HepG2 (cell line): Measurements from ENCODE around the gene FGFR4. TPM values are rescaled to one million over a fixed set of nuclear protein-coding genes. Genes with fewer than 3 reads are reported as not detected.

Experiments used
- ATAC-seq: fragments of 200-7000 bp; cut with Tn5 transposase; 3 replicates; pipeline ENCODE4 v1.9.1; 2020; ENCODE audit warnings: mild to moderate bottlenecking, moderate library complexity
- BruUV-seq: library from RNA; stranded (reverse); fragments of 400-500 nt; replicated peaks from 2 replicates; lab custom pipeline; 2021; lab: Mats Ljungman, UMichigan
- CTCF ChIA-PET: fragments of 300-600 bp; formaldehyde crosslinking; extraction: SDS; loops from one replicate; lab custom pipeline; 2021; ENCODE audit warnings: low total read pairs, inconsistent platforms, low intra/inter-chr PET ratio; lab: Yijun Ruan, JAX
- POLR2A ChIA-PET: fragments of 350-600 bp; sonication (Branson Sonifier 250); formaldehyde crosslinking; loops from one replicate; lab custom pipeline; 2020; ENCODE audit warnings: antibody characterized with exemption, inconsistent platforms; lab: Yijun Ruan, JAX
- DNase-seq: peaks from one replicate; pipeline ENCODE4 v3.0.0-alpha.2; 2015; ENCODE audit warnings: low spot score
- FAIRE-seq: peaks from 3 replicates; lab custom pipeline; 2011; peaks lifted over from hg19 to GRCh38; lab: Jason Lieb, UNC
- H2AFZ ChIP-seq: one replicate; pipeline ENCODE4 v1.6.1; 2011; ENCODE audit warnings: low read length, inconsistent platforms
- H3K27ac ChIP-seq: fragments of 300-600 bp; 3 replicates; pipeline ENCODE4 v1.8.0; 2011; ENCODE audit warnings: mixed run types, mild to moderate bottlenecking, mixed read lengths, low read length, inconsistent platforms; ENCODE audit not compliant: insufficient read depth; ENCODE audit errors: extremely low read length
- H3K27me3 ChIP-seq, 2 experiments: fragments of 200-600 bp in 1 of 2; 2 replicates in 1 of 2; 3 replicates in 1 of 2; pipeline versions ENCODE4 v1.6.0 to v1.8.0; 2011; ENCODE audit warnings: low read length in 2 of 2, mild to moderate bottlenecking in 2 of 2, moderate library complexity in 2 of 2, inconsistent platforms in 1 of 2; ENCODE audit not compliant: insufficient read depth in 2 of 2, control insufficient read depth in 1 of 2
- H3K36me3 ChIP-seq, 2 experiments: fragments of 200-600 bp in 1 of 2; replicated peaks in 1 of 2; 2 replicates in 1 of 2; 3 replicates in 1 of 2; pipeline versions ENCODE4 v1.5.1 to v1.8.0; 2011; ENCODE audit warnings: low read length in 2 of 2, inconsistent platforms in 1 of 2; ENCODE audit not compliant: insufficient read depth in 2 of 2, control insufficient read depth in 1 of 2
- H3K4me1 ChIP-seq: 2 replicates; pipeline ENCODE4 v1.5.1; 2012; ENCODE audit warnings: low read length, inconsistent platforms; ENCODE audit not compliant: insufficient read depth
- H3K4me2 ChIP-seq: 2 replicates; pipeline ENCODE4 v1.6.0; 2011; ENCODE audit warnings: low read depth, low read length, inconsistent platforms
- H3K4me3 ChIP-seq, 3 experiments: fragments of 200-600 bp in 1 of 3; sonication (generic), shearing (Covaris generic) in 1 of 3; replicated peaks in 1 of 3; 2 replicates each; pipeline ENCODE4 v1.5.1; 2011 to 2016; ENCODE audit warnings: low read length in 3 of 3, inconsistent platforms in 2 of 3, low read depth in 2 of 3, mild to moderate bottlenecking in 2 of 3, control low read depth in 1 of 3, mixed read lengths in 1 of 3; ENCODE audit not compliant: insufficient read depth in 1 of 3
- H3K79me2 ChIP-seq: one replicate; pipeline ENCODE4 v1.6.1; 2011; ENCODE audit warnings: low read length, inconsistent platforms; ENCODE audit not compliant: insufficient read depth
- H3K9ac ChIP-seq: 2 replicates; pipeline ENCODE4 v1.6.0; 2011; ENCODE audit warnings: mild to moderate bottlenecking, low read depth, low read length, inconsistent platforms; ENCODE audit not compliant: insufficient read depth
- H3K9me3 ChIP-seq: 2 replicates; pipeline ENCODE4 v1.5.1; 2012; ENCODE audit warnings: mild to moderate bottlenecking, low read length
- H4K20me1 ChIP-seq: 2 replicates; pipeline ENCODE4 v1.6.0; 2011; ENCODE audit warnings: inconsistent platforms, mild to moderate bottlenecking, low read length, moderate library complexity; ENCODE audit not compliant: insufficient read depth
- AGO2 ChIP-seq: fragments of 200-400 bp; formaldehyde crosslinking; optimal IDR thresholded peaks from 2 replicates; pipeline ENCODE3; 2017; ENCODE audit warnings: mild to moderate bottlenecking, low read depth, low read length, moderate library complexity
- CBX1 ChIP-seq: IDR thresholded peaks from one replicate; pipeline ENCODE4 v1.6.1; 2016; ENCODE audit warnings: antibody characterized with exemption, low read depth
- MYNN ChIP-seq: sonication (generic); formaldehyde crosslinking; IDR thresholded peaks from 2 replicates; pipeline ENCODE4 v1.4.0; 2020; ENCODE audit warnings: mild to moderate bottlenecking, low read depth, missing genetic modification reagents
- NR2F6 ChIP-seq, 2 experiments: IDR thresholded peaks; 2 replicates each; pipeline ENCODE4 v1.6.1; 2016; ENCODE audit warnings: antibody characterized with exemption in 1 of 2, mild to moderate bottlenecking in 1 of 2
- NRL ChIP-seq: sonication (generic); formaldehyde crosslinking; IDR thresholded peaks from 2 replicates; pipeline ENCODE4 v1.5.0; 2020; ENCODE audit warnings: missing genetic modification reagents, mild to moderate bottlenecking, moderate library complexity, borderline replicate concordance
- ZNF256 ChIP-seq: sonication (generic); formaldehyde crosslinking; conservative IDR thresholded peaks from 2 replicates; pipeline ENCODE4 v1.4.0; 2020; ENCODE audit warnings: missing genetic modification reagents
- ZNF570 ChIP-seq: sonication (generic); formaldehyde crosslinking; IDR thresholded peaks from 2 replicates; pipeline ENCODE4 v1.4.0; 2020; ENCODE audit warnings: mild to moderate bottlenecking, missing genetic modification reagents, borderline replicate concordance
- ZNF670 ChIP-seq: sonication (generic); formaldehyde crosslinking; IDR thresholded peaks from 2 replicates; pipeline ENCODE4 v1.8.0; 2022; ENCODE audit warnings: mild to moderate bottlenecking, missing genetic modification reagents, borderline replicate concordance
- ZNF672 ChIP-seq: sonication (generic); formaldehyde crosslinking; IDR thresholded peaks from 2 replicates; pipeline ENCODE4 v1.8.1; 2022; ENCODE audit warnings: missing genetic modification reagents
- WGBS: methylation state at CpG from one replicate; pipeline ENCODE4 v1.1.6; 2017; ENCODE audit warnings: low lambda C conversion rate; 5-methylcytosine and 5-hydroxymethylcytosine counted together
- in situ Hi-C: cut with HindIII; loops from 2 replicates; pipeline ENCODE4 v1.10.0; 2017; ENCODE audit warnings: low pct_unique_long_range_greater_than_20kb; ENCODE audit not compliant: extremely low pct_ligation_motif_present
- intact Hi-C: fragments of 100-400 bp; cut with micrococcal nuclease; formaldehyde crosslinking; loops from one replicate; pipeline ENCODE4 v1.10.0; 2022; ENCODE audit not compliant: unreplicated experiment
- polyA plus RNA-seq, 8 experiments: library from polyadenylated mRNA; depleted of rRNA in 3 of 8; stranded (reverse) in 7 of 8; unstranded in 1 of 8; fragments of >200 nt; fragmentation: Illumina TruSeq in 4 of 8; extraction: Trizol in 4 of 8; gene quantifications; 2 replicates each; pipeline versions ENCODE4 v1.2.1 to v1.2.3, GENCODE V29; 2011 to 2016; ENCODE audit warnings: low read depth in 4 of 8, missing spikeins in 1 of 8, mixed read lengths in 1 of 8; ENCODE audit not compliant: insufficient read depth in 1 of 8
- total RNA-seq, 5 experiments: library from RNA; depleted of rRNA; stranded (reverse); fragments of >200 nt; fragmentation: Illumina TruSeq; extraction: Trizol; gene quantifications; 2 replicates each; pipeline ENCODE4 v1.2.3, GENCODE V29; 2016; ENCODE audit warnings: low read depth in 1 of 5
- TF ChIP-seq, protein P1 (sequence below): sonication (generic); formaldehyde crosslinking; IDR thresholded peaks from 2 replicates; pipeline ENCODE4 v1.4.0; 2020; ENCODE audit warnings: mild to moderate bottlenecking, missing genetic modification reagents
- TF ChIP-seq, protein P2 (sequence below): sonication (generic); formaldehyde crosslinking; IDR thresholded peaks from 2 replicates; pipeline ENCODE4 v1.5.1; 2020; ENCODE audit warnings: mild to moderate bottlenecking, missing genetic modification reagents, moderate library complexity
- TF ChIP-seq, protein P3 (sequence below): sonication (generic); formaldehyde crosslinking; IDR thresholded peaks from 2 replicates; pipeline ENCODE4 v1.9.0; 2022; ENCODE audit warnings: missing genetic modification reagents, mild to moderate bottlenecking, borderline replicate concordance

FGFR4 gene
- total and polyA plus RNA-seq, 2 of the 13 experiments (the other 11 are each of a cell fraction or from before 2014, with no cell fraction given) = 129 to 219 TPM

DNA sequence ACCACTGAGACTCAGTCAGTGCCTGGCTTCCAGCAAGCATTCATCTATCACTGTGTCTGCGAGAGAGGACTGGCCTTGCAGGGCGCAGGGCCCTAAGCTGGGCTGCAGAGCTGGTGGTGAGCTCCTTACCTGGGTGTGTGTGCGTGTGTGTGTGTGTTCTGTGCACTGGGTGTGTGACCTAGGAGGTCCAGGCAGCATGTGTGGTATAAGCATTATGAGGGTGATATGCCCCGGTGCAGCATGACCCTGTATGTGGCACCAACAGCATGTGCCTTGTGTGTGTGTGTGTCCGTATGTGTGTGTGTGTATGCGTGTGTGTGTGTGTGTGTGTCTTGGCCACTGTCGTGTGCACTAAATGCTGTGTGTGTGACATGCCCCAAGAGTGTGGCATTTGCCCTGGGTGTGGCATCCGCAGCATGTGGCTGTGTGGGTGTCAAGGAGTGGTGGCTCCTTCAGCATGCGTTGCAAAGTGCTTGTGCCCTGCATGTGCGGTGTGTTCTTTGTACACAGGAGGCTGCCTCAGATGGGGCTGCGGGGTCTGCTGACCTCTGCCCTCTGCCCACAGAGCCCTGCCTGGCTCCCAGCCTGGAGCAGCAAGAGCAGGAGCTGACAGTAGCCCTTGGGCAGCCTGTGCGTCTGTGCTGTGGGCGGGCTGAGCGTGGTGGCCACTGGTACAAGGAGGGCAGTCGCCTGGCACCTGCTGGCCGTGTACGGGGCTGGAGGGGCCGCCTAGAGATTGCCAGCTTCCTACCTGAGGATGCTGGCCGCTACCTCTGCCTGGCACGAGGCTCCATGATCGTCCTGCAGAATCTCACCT, 3.3 kb downstream of the FGFR4 start:
- Histone ChIP-seq H3K4me1 (peaks cover 84% of the 10 kb centered on the region), H3K4me3 (peak overlapping the region; percentile 62 to 76 (median 70); a peak in 5 of 6 replicates), H3K27ac (peak overlapping the region; percentile 100), H3K4me2 (peak overlapping the region; percentile 98), H3K79me2 (peaks cover 45% of the 10 kb centered on the region), H3K9me3 (no peaks in the 10 kb centered on the region), H3K9ac (peak overlapping the region; percentile 99), H3K36me3 (peaks cover 28 to 52% of the 10 kb centered on the region in 2 experiments), H3K27me3 (no peaks in the 10 kb centered on the region; a peak in 1 of 5 replicates), H2AFZ (no peak overlapping the region), H4K20me1 (peaks cover 7% of the 10 kb centered on the region)
- no peak for DNase-seq
- ChIA-PET CTCF (no interaction called here), POLR2A (interaction anchor here (1.3 to 7.7 kb wide), 3 partner anchors 9 to 19 kb away, joined by 4 to 293 read pairs (median 231); no protein-coding TSS in a partner anchor)
- FAIRE-seq = no peak
- no TSS peak for BruUV-seq
- intact Hi-C loops = no loop called here
- 82% methylated on average over 13 of the region's 21 CpGs for WGBS
- ATAC-seq = no peak
- in situ Hi-C loops = no loop called here
- peak; percentile 95 for TF ChIP-seq AGO2
- peak; percentile 10 for TF ChIP-seq CBX1
- 0 out of 2 replicates have a peak, but pooled peaks have one; percentile 49 for TF ChIP-seq NRL
- no peak for TF ChIP-seq ZNF570 (CRISPR knock-in tag)
- TF ChIP-seq, protein P1, sequence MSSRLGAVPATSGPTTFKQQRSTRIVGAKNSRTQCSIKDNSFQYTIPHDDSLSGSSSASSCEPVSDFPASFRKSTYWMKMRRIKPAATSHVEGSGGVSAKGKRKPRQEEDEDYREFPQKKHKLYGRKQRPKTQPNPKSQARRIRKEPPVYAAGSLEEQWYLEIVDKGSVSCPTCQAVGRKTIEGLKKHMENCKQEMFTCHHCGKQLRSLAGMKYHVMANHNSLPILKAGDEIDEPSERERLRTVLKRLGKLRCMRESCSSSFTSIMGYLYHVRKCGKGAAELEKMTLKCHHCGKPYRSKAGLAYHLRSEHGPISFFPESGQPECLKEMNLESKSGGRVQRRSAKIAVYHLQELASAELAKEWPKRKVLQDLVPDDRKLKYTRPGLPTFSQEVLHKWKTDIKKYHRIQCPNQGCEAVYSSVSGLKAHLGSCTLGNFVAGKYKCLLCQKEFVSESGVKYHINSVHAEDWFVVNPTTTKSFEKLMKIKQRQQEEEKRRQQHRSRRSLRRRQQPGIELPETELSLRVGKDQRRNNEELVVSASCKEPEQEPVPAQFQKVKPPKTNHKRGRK = 0 out of 2 replicates have a peak, but pooled peaks have one; percentile 47
- peak; percentile 24; the same call in 1 of the 2 replicates for TF ChIP-seq ZNF672 (CRISPR knock-in tag)
- TF ChIP-seq ZNF256 (CRISPR knock-in tag) = no peak
- no peak for TF ChIP-seq ZNF670
- no peak for TF ChIP-seq MYNN (CRISPR knock-in tag)
- TF ChIP-seq, protein P2, sequence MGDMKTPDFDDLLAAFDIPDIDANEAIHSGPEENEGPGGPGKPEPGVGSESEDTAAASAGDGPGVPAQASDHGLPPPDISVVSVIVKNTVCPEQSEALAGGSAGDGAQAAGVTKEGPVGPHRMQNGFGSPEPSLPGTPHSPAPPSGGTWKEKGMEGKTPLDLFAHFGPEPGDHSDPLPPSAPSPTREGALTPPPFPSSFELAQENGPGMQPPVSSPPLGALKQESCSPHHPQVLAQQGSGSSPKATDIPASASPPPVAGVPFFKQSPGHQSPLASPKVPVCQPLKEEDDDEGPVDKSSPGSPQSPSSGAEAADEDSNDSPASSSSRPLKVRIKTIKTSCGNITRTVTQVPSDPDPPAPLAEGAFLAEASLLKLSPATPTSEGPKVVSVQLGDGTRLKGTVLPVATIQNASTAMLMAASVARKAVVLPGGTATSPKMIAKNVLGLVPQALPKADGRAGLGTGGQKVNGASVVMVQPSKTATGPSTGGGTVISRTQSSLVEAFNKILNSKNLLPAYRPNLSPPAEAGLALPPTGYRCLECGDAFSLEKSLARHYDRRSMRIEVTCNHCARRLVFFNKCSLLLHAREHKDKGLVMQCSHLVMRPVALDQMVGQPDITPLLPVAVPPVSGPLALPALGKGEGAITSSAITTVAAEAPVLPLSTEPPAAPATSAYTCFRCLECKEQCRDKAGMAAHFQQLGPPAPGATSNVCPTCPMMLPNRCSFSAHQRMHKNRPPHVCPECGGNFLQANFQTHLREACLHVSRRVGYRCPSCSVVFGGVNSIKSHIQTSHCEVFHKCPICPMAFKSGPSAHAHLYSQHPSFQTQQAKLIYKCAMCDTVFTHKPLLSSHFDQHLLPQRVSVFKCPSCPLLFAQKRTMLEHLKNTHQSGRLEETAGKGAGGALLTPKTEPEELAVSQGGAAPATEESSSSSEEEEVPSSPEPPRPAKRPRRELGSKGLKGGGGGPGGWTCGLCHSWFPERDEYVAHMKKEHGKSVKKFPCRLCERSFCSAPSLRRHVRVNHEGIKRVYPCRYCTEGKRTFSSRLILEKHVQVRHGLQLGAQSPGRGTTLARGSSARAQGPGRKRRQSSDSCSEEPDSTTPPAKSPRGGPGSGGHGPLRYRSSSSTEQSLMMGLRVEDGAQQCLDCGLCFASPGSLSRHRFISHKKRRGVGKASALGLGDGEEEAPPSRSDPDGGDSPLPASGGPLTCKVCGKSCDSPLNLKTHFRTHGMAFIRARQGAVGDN = peak; percentile 66
- TF ChIP-seq, protein P3, sequence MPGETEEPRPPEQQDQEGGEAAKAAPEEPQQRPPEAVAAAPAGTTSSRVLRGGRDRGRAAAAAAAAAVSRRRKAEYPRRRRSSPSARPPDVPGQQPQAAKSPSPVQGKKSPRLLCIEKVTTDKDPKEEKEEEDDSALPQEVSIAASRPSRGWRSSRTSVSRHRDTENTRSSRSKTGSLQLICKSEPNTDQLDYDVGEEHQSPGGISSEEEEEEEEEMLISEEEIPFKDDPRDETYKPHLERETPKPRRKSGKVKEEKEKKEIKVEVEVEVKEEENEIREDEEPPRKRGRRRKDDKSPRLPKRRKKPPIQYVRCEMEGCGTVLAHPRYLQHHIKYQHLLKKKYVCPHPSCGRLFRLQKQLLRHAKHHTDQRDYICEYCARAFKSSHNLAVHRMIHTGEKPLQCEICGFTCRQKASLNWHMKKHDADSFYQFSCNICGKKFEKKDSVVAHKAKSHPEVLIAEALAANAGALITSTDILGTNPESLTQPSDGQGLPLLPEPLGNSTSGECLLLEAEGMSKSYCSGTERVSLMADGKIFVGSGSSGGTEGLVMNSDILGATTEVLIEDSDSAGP = peak; percentile 55
- no peak for TF ChIP-seq NR2F6 (IDR thresholded peaks at IDR 0.05)
- TF ChIP-seq NR2F6 (CRISPR knock-in tag; IDR thresholded peaks at IDR 0.05) = 0 out of 2 replicates have a peak, but pooled peaks have one; percentile 17
